HEK293 (cell line): ENCODE measurements around the gene AEBP2.
"Not testable (repeated sequence)": the region's sequence is repeated elsewhere in the genome, so short reads cannot be mapped to it uniquely, and the experiment has no call there.

Source experiments
- CTCF ChIP-seq: fragments of 450-650 bp; formaldehyde crosslinking; IDR thresholded peaks from 2 replicates; pipeline ENCODE4 v1.5.1; 2016; ENCODE audit warnings: missing biosample characterization, missing genetic modification characterization
- TCF7L2 ChIP-seq: IDR thresholded peaks from 2 replicates; pipeline ENCODE4 v1.6.1; 2011; ENCODE audit warnings: low read depth, mild to moderate bottlenecking, inconsistent platforms, low read length, moderate library complexity, borderline replicate concordance
- YY1 ChIP-seq: fragments of 450-650 bp; formaldehyde crosslinking; IDR thresholded peaks from 2 replicates; pipeline ENCODE4 v1.5.1; 2018; ENCODE audit warnings: missing biosample characterization, missing genetic modification characterization
- ZBTB17 ChIP-seq: fragments of 450-650 bp; formaldehyde crosslinking; IDR thresholded peaks from 2 replicates; pipeline ENCODE4 v1.5.1; 2016; ENCODE audit warnings: missing biosample characterization, missing genetic modification characterization
- ZBTB26 ChIP-seq: fragments of 450-650 bp; formaldehyde crosslinking; optimal IDR thresholded peaks from 2 replicates; pipeline ENCODE3; 2016; ENCODE audit warnings: missing biosample characterization, mild to moderate bottlenecking, missing genetic modification characterization
- ZNF121 ChIP-seq: fragments of 450-650 bp; formaldehyde crosslinking; IDR thresholded peaks from 2 replicates; pipeline ENCODE4 v1.5.1; 2016; ENCODE audit warnings: missing biosample characterization, missing genetic modification characterization
- ZNF18 ChIP-seq: fragments of 450-650 bp; formaldehyde crosslinking; IDR thresholded peaks from 2 replicates; pipeline ENCODE4 v1.5.1; 2016; ENCODE audit warnings: missing biosample characterization, missing genetic modification characterization

GRCh38 chr12:19392644-19393043 lies 46.6 kb upstream of the AEBP2 start:
- TF ChIP-seq ZNF18 (tag by site-specific recombination); ZBTB26; CTCF (tag by site-specific recombination); TCF7L2; YY1; ZBTB17 (tag by site-specific recombination); ZNF121 (tag by site-specific recombination): not testable (repeated sequence)
